Effector memory CD8-positive, alpha-beta T cell (primary cell): ENCODE results near the gene NUDT22.
A peak's percentile ranks its signal among the peaks of the same experiment; 100 is the strongest.

Experiments
- ATAC-seq: fragments of 150-1000 bp; cut with Tn5 transposase; replicated peaks from 2 replicates; pipeline ENCODE4 v1.10.0; 2021; ENCODE audit warnings: mild to moderate bottlenecking, moderate library complexity
- DNase-seq, 3 experiments: peaks; one replicate each; pipeline ENCODE4 v3.0.0; 2021
- H3K27ac Mint-ChIP-seq, 2 donors: one replicate each; pipeline ENCODE4 v1.8.0; 2022; ENCODE audit warnings: mild to moderate bottlenecking in 2 of 2, mixed read lengths in 2 of 2, moderate library complexity in 2 of 2
- H3K27me3 Mint-ChIP-seq, 2 donors: one replicate each; pipeline ENCODE4 v1.8.0; 2022; ENCODE audit warnings: mixed read lengths in 2 of 2
- H3K36me3 Mint-ChIP-seq: one replicate; pipeline ENCODE4 v1.8.0; 2022; ENCODE audit warnings: mild to moderate bottlenecking, moderate library complexity, mixed read lengths; ENCODE audit not compliant: insufficient read depth
- H3K4me1 Mint-ChIP-seq, 2 donors: one replicate each; pipeline ENCODE4 v1.8.0; 2022; ENCODE audit warnings: low read depth in 2 of 2, mixed read lengths in 2 of 2
- H3K4me3 Mint-ChIP-seq, 2 donors: one replicate each; pipeline ENCODE4 v1.8.0; 2022; ENCODE audit warnings: mild to moderate bottlenecking in 2 of 2, mixed read lengths in 2 of 2, moderate library complexity in 2 of 2
- H3K9me3 Mint-ChIP-seq, 2 donors: one replicate each; pipeline ENCODE4 v1.8.0; 2022; ENCODE audit warnings: mixed read lengths in 2 of 2

The NUDT22 gene

DNA sequence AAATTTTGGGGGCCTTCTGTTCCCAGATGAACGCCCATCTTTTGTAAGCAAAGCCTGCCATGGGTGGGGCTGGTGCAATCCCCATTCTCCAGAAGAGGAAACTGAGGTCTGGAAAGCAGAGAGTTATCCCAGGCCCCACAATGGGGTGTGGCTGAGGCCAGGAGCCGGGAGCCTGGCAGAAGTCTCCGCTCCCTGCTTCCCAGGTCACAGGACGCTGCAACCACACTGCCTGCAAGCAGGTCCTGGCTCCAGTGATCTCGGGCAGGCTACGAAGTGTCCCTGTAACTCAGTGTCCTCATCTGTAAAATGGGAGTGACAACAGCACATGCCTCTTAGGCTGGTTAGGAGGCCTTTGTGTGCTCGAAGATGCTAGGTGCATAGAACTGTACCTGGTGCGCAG lies 27.0 kb downstream of the NUDT22 start:
- Mint-ChIP-seq H3K9me3 (no peaks in the 10 kb centered on the region), H3K4me1 (peaks cover 7 to 21% of the 10 kb centered on the region in 2 donors), H3K36me3 (peaks cover 20% of the 10 kb centered on the region), H3K27me3 (no peaks in the 10 kb centered on the region), H3K27ac (no peak overlapping the region), H3K4me3 (peak overlapping the region; percentile 91 to 94)
- ATAC-seq (no peak), DNase-seq (no peak)

DNA sequence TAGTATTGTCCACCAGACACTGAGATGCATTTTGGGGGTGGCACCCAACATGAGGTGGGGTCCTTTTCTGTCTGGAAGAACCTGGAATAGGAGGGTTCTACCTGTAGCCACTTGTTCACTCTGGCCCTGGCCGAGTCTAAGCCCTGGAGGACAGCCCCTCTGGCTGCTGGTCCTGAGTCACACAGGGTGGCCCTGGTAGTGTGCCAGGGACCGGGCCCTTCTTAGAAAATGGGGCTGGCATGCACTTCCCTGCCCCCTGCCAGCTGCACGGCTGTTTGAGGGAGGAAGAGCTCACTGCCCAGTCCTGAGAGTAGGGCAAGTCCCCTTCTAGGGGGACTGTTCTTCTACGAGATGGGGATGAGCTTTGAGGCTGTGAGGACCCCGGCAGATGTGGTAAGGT lies 27.4 kb downstream of the NUDT22 start:
- peaks cover 7 to 21% of the 10 kb centered on the region in 2 donors for H3K4me1 Mint-ChIP-seq
- ATAC-seq (no peak), DNase-seq (no peak)
- no peak overlapping the region for H3K4me3 Mint-ChIP-seq
- H3K27ac Mint-ChIP-seq = peak overlapping the region in 1 of 2 donors; percentile 41
- H3K9me3 Mint-ChIP-seq = no peaks in the 10 kb centered on the region
- H3K36me3 Mint-ChIP-seq = peaks cover 19% of the 10 kb centered on the region
- H3K27me3 Mint-ChIP-seq = no peaks in the 10 kb centered on the region

DNA sequence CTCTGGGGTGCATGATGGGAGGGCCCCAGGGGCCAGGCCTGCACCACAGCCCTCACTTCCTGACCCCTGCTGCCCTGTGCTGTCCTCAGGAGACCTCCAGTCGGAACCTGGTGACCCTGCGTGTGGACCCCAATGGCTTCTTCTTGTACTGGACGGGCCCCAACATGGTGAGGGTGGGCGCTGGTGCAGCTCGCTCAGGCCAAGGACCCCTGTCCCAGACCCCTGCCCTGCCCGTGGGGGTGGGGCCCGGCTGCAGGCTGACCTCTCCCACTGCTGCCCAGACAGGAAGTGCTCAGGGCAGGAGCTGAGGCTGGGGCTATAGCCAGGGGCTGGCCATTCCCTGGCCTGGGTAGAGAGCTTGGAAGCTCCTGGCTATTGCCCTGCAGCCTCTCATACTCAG lies 28.3 kb downstream of the NUDT22 start:
- Mint-ChIP-seq H3K27ac (peak overlapping the region in 1 of 2 donors; percentile 41), H3K27me3 (no peaks in the 10 kb centered on the region), H3K9me3 (no peaks in the 10 kb centered on the region), H3K4me1 (peaks cover 8 to 22% of the 10 kb centered on the region in 2 donors), H3K36me3 (peaks cover 19% of the 10 kb centered on the region), H3K4me3 (no peak overlapping the region)
- DNase-seq = no peak
- ATAC-seq = no peak

DNA sequence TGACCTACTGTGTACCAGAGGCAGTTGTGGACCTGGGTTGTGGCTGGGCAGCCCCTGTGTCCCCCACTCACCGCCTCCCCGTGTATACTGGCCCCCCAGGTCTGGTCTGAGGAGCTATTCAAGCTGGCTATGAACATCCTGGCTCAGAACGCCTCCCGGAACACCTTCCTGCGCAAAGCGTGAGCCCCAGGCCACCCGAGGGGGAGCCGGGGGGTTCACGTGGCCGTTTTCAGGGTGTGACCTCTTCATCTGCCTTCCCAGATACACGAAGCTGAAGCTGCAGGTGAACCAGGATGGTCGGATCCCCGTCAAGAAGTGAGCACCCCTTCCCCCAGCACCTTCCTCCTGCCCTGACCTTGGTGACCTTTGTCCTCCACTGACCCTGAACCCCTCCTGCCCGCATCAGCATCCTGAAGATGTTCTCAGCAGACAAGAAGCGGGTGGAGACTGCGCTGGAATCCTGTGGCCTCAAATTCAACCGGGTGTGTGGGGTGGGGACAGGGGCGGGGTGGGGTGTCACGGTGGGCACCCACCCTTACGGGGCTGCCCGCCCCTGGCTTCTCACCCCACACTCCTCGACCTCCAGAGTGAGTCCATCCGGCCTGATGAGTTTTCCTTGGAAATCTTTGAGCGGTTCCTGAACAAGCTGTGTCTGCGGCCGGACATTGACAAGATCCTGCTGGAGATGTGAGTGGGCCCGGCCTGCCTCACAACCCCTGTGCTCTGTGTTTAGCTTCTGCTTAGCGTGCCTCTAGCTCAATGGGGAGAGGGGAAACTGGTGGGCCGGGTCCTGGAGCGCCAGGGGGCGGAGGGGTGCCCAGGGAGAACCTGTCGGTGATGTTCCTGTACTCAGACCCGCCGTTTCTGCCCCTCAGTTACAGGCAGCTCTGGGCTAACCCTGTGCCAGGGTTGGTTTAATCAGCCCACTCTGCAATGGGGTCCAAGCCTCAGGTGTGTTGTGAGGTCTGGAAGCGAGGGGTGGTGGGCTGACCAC lies 29.4 kb downstream of the NUDT22 start:
- no peak overlapping the region for H3K4me3 Mint-ChIP-seq
- ATAC-seq (no peak), DNase-seq (no peak)
- no peaks in the 10 kb centered on the region for H3K27me3 Mint-ChIP-seq
- H3K36me3 Mint-ChIP-seq = peaks cover 20% of the 10 kb centered on the region
- no peaks in the 10 kb centered on the region for H3K9me3 Mint-ChIP-seq
- H3K27ac Mint-ChIP-seq = no peak overlapping the region
- H3K4me1 Mint-ChIP-seq = peaks cover 19 to 28% of the 10 kb centered on the region in 2 donors

DNA sequence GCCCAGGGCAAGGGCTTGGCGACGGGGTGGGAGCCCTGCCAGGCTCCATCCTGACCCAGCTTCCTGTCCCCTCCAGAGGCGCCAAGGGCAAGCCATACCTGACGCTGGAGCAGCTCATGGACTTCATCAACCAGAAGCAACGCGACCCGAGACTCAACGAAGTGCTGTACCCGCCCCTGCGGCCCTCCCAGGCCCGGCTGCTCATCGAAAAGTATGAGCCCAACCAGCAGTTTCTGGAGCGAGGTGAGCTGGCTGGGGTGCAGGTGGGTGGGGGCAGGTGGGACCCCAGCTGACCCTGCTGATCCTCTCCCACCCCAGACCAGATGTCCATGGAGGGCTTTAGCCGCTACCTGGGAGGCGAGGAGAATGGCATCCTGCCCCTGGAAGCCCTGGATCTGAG lies 30.2 kb downstream of the NUDT22 start:
- peaks cover 22% of the 10 kb centered on the region for H3K36me3 Mint-ChIP-seq
- H3K4me3 Mint-ChIP-seq = no peak overlapping the region
- ATAC-seq (no peak), DNase-seq (no peak)
- H3K4me1 Mint-ChIP-seq = peaks cover 19 to 24% of the 10 kb centered on the region in 2 donors
- no peaks in the 10 kb centered on the region for H3K9me3 Mint-ChIP-seq
- H3K27ac Mint-ChIP-seq = no peak overlapping the region
- no peaks in the 10 kb centered on the region for H3K27me3 Mint-ChIP-seq

DNA sequence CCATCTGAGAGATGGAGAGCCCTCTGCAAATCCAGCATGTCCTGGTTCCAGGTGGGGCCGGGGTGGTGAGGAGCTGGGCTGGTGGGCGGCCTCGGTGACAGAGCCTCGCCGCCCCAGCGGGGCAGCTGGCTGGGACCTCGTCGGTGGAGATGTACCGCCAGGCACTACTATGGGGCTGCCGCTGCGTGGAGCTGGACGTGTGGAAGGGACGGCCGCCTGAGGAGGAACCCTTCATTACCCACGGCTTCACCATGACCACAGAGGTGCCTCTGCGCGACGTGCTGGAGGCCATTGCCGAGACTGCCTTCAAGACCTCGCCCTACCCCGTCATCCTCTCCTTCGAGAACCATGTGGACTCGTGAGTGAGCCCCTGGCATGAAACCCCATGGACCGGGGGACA lies 32.3 kb downstream of the NUDT22 start:
- no peak for DNase-seq
- Mint-ChIP-seq H3K4me1 (peaks cover 11 to 17% of the 10 kb centered on the region in 2 donors), H3K27ac (no peak overlapping the region), H3K4me3 (no peak overlapping the region), H3K27me3 (no peaks in the 10 kb centered on the region), H3K36me3 (peaks cover 20% of the 10 kb centered on the region), H3K9me3 (no peaks in the 10 kb centered on the region)
- ATAC-seq = no peak

DNA sequence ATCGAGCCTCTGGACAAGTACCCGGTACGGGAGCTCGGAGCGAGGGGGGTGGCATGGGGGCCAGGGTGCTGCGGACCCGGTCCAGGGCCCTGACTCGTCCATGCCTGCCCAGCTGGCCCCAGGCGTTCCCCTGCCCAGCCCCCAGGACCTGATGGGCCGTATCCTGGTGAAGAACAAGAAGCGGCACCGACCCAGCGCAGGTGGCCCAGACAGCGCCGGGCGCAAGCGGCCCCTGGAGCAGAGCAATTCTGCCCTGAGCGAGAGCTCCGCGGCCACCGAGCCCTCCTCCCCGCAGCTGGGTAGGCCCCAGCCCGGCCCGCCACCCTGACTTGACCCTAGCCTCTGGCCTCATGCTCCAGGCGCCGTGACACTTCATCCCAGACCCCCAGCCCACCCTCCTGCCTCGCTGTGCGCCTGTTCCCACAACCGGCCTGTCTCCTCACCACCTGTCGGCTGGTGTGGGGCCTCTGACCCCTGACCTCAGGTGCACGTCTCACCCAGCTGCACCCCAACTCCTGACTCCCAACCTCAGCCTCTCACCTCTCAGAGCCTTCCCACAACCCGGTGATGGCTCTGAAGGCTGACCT lies 33.0 kb downstream of the NUDT22 start:
- no peaks in the 10 kb centered on the region for H3K9me3 Mint-ChIP-seq

DNA sequence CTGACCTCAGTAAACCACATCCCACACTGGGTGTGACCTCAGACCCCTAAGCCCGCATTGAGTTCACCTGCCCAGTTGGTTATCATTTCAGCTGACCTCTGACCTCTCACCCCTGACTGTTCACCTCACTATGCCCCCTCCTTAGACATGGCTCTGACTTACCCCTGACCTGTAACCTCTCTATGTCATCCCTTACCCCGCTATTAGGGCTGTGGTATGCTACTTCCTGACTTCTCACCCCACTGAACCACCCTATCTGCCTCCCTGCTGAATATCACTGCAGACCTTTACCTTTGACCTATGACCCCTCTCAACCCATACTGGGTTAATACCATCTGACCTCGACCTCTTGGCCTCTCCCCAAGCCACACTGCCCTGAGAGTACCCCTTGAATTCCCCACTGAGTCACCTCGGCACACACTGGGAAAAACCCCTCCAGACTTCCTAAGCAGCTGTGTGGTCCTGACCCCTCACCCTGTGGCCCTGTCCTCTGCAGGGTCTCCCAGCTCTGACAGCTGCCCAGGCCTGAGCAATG lies 33.5 kb downstream of the NUDT22 start:
- Mint-ChIP-seq H3K27me3 (no peaks in the 10 kb centered on the region), H3K36me3 (peaks cover 21% of the 10 kb centered on the region), H3K9me3 (no peaks in the 10 kb centered on the region), H3K4me1 (peaks cover 11 to 12% of the 10 kb centered on the region in 2 donors), H3K27ac (peak overlapping the region in 1 of 2 donors; percentile 59), H3K4me3 (no peak overlapping the region)
- no peak for DNase-seq
- ATAC-seq = peak; percentile 27

More for the DNA sequence above, 33.0 kb downstream of the NUDT22 start:
- no peak overlapping the region for H3K4me3 Mint-ChIP-seq
- H3K4me1 Mint-ChIP-seq = peaks cover 11 to 13% of the 10 kb centered on the region in 2 donors
- peak; percentile 10 for ATAC-seq
- no peak for DNase-seq
- peak overlapping the region in 1 of 2 donors; percentile 59 for H3K27ac Mint-ChIP-seq
- H3K27me3 Mint-ChIP-seq = no peaks in the 10 kb centered on the region
- H3K36me3 Mint-ChIP-seq = peaks cover 22% of the 10 kb centered on the region

DNA sequence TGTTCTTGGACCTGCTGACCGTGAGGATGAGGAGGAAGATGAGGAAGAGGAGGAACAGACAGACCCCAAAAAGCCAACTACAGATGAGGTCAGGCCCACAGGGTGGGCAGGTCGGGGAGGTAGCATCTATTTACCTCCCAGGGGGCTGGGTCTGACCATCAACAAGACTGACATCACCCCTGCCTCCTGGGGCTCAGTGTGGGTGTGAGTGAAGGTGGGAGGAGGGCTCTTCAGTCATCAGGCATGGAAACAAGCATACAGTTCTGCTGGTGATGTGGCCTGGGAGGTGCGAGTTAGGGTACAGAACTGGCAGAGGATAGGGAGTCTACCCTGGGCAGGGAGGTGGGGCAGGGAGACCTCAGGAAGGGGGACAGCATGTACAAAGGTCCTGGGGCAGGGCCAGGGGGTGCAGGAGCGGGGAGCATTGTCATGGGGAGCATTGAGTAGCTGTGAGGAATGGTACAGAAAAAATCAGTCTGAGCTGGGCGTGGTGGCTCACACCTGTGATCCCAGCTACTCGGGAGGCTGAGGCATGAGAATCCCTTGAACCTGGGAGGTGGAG lies 34.2 kb downstream of the NUDT22 start:
- Mint-ChIP-seq H3K27ac (peak overlapping the region in 1 of 2 donors; percentile 59), H3K36me3 (peaks cover 17% of the 10 kb centered on the region), H3K9me3 (no peaks in the 10 kb centered on the region), H3K4me3 (no peak overlapping the region), H3K4me1 (peaks cover 11 to 12% of the 10 kb centered on the region in 2 donors), H3K27me3 (no peaks in the 10 kb centered on the region)
- DNase-seq (no peak), ATAC-seq (no peak)

DNA sequence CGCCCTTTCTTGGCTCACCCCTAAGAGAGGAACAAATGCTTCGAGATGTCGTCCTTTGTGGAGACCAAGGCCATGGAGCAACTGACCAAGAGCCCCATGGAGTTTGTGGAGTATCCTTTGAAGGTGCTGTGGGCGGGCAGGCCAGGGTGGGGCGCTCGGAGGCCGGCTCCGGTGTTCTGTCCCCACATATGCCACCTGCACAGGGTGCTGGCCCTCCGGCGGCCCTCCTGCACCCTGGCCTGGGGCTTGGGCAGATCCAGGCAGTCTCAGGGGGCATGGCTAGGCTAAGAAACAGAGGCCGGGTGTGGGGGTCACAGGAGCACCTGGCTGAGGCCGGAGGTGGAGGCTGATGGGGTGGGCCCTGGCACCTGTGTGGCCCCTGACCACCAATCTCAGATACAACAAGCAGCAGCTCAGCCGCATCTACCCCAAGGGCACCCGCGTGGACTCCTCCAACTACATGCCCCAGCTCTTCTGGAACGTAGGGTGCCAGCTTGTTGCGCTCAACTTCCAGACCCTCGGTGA lies 35.5 kb downstream of the NUDT22 start:
- Mint-ChIP-seq H3K27ac (no peak overlapping the region), H3K9me3 (no peaks in the 10 kb centered on the region), H3K27me3 (no peaks in the 10 kb centered on the region), H3K4me3 (no peak overlapping the region), H3K4me1 (peaks cover 11 to 12% of the 10 kb centered on the region in 2 donors), H3K36me3 (peaks cover 17% of the 10 kb centered on the region)
- no peak for ATAC-seq
- DNase-seq = no peak

DNA sequence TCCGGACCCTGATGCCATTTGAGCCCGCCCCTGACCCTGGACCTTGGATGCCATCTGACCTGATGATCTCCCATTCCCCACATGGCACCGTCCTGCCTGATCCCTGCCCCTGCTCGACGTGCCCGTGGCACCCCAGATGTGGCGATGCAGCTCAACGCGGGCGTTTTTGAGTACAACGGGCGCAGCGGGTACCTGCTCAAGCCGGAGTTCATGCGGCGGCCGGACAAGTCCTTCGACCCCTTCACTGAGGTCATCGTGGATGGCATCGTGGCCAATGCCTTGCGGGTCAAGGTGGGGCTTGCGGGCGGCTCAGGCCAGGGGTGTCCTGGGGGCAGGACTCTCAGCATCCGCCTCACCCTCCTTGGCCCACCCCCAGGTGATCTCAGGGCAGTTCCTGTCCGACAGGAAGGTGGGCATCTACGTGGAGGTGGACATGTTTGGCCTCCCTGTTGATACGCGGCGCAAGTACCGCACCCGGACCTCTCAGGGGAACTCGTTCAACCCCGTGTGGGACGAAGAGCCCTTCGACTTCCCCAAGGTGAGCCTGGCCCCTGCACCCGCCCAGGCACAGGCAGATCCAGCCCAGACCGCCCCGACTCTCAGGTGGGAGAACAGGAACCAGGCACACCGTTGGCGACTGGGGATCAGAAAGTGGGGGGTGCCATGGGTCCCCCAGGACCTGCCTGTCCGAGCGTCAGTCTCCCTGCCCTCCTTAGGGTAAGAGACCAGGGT lies 36.4 kb downstream of the NUDT22 start:
- ATAC-seq (no peak), DNase-seq (no peak)
- Mint-ChIP-seq H3K27ac (no peak overlapping the region), H3K36me3 (peaks cover 16% of the 10 kb centered on the region), H3K4me1 (peaks cover 11 to 12% of the 10 kb centered on the region in 2 donors), H3K27me3 (no peaks in the 10 kb centered on the region), H3K9me3 (no peaks in the 10 kb centered on the region), H3K4me3 (no peak overlapping the region)

DNA sequence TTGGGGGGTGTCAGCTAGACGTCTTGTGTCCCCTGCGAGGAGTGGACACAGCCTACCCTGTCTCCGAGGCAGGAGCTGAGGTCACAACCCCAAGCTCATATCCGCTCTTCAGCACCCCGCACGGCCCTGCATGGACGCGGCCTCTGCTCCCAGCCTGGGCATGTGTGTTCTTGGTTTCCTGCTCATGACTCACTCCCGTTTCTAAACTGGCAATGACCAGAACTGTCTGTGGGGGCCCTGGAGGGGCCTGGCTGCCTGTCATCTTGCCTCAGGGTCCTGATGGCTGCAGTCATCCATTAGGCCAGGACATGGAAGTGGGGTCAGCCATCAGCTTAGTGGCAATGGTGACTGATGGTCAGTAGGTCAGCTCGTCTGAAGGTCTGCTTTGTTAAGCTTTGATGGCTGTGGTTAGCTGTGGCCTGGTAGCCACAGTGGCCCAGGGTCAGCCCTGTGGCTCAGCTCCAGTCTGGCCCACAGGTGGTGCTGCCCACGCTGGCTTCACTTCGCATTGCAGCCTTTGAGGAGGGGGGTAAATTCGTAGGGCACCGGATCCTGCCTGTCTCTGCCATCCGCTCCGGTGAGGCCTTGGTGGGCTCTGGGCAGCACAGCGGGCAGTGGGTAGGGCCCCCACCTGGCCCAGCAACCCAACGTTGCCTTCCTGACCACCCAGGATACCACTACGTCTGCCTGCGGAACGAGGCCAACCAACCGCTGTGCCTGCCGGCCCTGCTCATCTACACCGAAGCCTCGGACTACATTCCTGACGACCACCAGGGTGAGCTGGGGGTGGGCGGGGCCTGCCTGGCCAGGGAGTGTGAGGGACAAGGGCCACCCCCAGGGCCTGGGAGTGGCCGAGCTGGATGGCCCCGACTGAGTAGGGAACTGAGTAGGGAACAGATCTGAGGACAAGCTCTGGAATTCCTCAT lies 37.2 kb downstream of the NUDT22 start:
- H3K27me3 Mint-ChIP-seq = no peaks in the 10 kb centered on the region
- no peaks in the 10 kb centered on the region for H3K9me3 Mint-ChIP-seq
- H3K36me3 Mint-ChIP-seq = peaks cover 11% of the 10 kb centered on the region
- ATAC-seq (no peak), DNase-seq (no peak)
- H3K4me3 Mint-ChIP-seq = no peak overlapping the region
- no peak overlapping the region for H3K27ac Mint-ChIP-seq
- H3K4me1 Mint-ChIP-seq = peaks cover 15 to 17% of the 10 kb centered on the region in 2 donors
